Testis (tissue), 2 donors: Measurements from ENCODE around the gene P2RY4.

Source experiments
- POLR2A ChIP-seq: fragments of 450-650 bp; IDR thresholded peaks from one replicate; pipeline ENCODE4 v1.6.1; 2017; ENCODE audit warnings: antibody characterized with exemption, mild to moderate bottlenecking, moderate library complexity
- TF ChIP-seq, protein P1 (sequence below), 3 experiments: fragments of 450-650 bp in 2 of 3; fragments of 200-600 bp in 1 of 3; sonication (generic) in 1 of 3; IDR thresholded peaks; one replicate each; pipeline ENCODE4 v1.5.1; 2016 to 2019; ENCODE audit warnings: antibody characterized with exemption in 3 of 3, mild to moderate bottlenecking in 2 of 3, moderate library complexity in 1 of 3

- TF ChIP-seq, protein P1, sequence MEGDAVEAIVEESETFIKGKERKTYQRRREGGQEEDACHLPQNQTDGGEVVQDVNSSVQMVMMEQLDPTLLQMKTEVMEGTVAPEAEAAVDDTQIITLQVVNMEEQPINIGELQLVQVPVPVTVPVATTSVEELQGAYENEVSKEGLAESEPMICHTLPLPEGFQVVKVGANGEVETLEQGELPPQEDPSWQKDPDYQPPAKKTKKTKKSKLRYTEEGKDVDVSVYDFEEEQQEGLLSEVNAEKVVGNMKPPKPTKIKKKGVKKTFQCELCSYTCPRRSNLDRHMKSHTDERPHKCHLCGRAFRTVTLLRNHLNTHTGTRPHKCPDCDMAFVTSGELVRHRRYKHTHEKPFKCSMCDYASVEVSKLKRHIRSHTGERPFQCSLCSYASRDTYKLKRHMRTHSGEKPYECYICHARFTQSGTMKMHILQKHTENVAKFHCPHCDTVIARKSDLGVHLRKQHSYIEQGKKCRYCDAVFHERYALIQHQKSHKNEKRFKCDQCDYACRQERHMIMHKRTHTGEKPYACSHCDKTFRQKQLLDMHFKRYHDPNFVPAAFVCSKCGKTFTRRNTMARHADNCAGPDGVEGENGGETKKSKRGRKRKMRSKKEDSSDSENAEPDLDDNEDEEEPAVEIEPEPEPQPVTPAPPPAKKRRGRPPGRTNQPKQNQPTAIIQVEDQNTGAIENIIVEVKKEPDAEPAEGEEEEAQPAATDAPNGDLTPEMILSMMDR (IDR thresholded peaks at IDR 0.05) = no peak
- no peak for TF ChIP-seq POLR2A
These were observed 20.6 kb upstream of the P2RY4 start for GRCh38 chrX:70280573-70280972.
